NCI-H1048 (cell line): ENCODE measurements around the gene ZNF598.
"Not testable (repeated sequence)": the region's sequence is repeated elsewhere in the genome, so short reads cannot be mapped to it uniquely, and the experiment has no call there.

Experiments
- DNase-seq: peaks from one replicate; lab custom pipeline; 2025; lab: John Stamatoyannopoulos, UW

ZNF598 gene

DNA sequence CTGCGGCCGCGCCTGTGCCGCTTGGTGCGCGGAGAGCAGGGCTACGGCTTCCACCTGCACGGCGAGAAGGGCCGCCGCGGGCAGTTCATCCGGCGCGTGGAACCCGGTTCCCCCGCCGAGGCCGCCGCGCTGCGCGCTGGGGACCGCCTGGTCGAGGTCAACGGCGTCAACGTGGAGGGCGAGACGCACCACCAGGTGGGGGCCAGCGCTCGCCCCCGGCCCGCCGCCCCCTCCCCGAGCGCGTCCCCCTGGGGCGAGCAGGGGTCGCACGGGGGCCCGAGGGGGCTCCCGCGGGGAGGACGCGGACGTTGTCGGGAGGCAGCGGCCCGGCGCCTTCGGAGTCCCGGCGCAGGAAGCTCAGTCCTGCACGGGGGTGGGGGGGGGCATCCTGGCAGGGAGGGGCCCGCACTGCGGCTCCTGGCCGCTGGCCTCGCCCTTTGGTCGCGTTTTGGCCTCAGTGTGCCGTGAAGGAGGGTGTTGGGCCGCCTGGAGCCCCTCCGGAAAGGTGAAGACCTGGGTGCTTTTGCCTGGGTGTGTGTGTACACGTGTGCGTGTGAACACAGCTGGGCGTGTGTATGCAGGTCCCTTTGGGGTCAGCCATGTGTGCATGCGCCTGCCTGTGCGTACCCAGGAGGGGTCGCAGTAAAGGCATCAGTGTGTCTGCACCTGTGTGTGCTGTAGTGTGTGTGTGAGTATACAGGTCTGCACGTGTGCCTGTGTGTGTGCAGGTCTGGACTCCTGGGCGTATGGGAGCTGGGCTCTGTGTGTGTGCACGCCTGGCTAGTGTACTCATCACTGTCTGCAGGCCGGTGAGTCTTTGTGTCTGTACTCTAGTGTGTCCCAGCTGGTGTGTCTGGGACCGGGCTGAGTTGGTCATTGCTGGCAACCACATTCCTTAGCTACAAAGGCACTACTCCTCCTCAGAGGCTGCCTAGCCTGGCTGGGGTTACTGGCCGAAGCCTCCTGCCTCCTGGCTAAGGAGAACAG, 17.7 kb upstream of the ZNF598 start:
- no peak for DNase-seq

DNA sequence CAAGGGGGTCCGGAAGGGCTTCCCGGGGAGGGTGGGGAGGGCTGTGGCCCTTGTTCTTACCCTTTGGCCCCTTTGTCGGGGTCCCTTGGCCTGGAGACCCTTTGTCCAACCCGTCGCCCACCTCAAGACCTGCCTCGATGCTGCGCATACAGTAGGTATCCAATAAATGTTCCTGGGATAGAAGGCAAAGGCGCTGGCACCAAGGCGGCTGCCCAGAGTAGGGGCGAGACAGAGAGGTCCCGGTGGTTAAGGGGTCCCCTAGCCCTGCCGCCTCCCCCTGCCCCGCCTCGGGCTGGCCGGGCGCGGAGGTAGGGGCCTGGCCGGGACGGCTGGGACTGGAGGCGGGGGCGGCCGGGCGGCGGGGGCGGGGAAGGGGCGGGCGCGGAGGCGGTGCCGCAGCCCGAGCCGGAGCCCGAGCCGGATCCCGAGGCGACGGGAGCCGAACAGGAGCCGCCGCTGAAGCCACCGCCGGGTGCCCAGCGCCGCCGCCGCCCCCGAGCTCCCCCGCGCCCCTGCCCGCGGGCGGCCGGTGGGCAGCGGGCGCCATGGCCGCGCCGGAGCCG, 16.9 kb upstream of the ZNF598 start, which contains the start of gene NHERF2:
Gene NHERF2, plus strand, starts transcription at position 442 of the 563 bp plus-strand sequence. Its CDS starts 104 bp downstream, at position 546.
- DNase-seq, result no peak

DNA sequence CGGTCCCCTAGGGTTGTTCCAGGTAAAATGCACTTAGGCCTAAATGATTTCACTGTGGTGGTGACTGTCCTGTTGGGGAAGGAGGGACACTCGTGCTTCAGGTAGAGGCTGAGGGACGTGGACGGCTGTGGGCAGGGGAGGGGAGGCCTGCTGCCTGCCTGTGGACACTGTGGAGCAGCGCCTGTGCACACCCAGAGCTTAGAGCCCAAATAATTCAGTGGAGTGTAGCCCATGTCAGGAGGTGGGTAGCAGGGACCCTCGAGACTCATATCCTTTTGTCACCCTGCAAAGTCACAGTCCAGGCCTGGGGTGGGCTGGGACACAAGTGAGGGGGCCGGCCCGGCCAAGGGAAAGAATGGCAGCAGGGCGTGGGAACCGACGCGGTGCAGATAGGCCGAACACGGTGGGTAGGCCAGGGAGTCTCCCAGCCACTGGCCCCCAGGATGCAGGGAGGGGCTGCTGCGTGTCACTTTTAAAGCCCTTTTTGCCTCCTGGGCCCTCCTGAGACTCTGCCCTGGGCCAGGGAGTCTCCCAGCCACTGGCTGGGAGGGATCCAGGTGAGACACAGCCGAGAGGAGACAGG, 16.3 kb upstream of the ZNF598 start:
- DNase-seq, result no peak

DNA sequence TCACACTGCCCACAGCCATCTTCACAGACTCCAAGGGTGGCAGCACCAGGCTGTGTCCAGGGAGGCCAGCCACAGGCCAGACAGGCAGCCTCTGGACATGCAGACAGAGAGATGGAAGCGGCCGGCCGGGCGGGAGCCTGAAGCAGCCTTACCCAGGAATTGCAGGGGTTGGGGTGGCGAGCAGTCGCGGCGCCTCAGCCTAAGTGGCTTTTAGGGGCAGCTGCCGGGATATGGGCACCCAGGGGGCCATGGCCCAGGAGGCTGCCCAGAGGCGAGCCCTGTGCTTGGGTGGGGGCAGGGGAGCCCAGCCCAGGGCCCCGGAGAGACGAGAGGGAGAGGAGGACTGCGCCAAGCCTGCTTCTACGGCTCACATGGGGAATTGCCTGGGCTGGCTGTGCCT, 15.6 kb upstream of the ZNF598 start:
- DNase-seq, result no peak

DNA sequence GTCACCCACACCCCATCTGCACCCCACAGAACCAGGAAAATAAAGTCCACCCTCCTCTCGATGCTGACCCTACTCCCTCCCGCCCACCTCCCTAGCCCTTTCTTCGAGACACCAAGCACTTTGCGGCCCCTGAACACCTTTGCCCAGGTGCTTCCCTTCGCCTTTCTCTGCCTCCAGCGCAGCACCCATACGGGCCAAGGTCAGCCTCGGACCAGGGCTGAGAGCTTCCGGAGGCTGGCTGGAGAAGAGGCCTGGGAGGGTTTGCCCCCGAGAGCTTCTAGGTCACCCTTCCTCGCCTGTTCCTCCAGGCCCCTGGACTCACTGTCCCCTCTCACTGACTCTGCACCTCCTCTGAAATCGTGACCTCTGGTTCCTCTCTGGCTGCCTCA, 14.4 kb upstream of the ZNF598 start:
- no peak for DNase-seq

DNA sequence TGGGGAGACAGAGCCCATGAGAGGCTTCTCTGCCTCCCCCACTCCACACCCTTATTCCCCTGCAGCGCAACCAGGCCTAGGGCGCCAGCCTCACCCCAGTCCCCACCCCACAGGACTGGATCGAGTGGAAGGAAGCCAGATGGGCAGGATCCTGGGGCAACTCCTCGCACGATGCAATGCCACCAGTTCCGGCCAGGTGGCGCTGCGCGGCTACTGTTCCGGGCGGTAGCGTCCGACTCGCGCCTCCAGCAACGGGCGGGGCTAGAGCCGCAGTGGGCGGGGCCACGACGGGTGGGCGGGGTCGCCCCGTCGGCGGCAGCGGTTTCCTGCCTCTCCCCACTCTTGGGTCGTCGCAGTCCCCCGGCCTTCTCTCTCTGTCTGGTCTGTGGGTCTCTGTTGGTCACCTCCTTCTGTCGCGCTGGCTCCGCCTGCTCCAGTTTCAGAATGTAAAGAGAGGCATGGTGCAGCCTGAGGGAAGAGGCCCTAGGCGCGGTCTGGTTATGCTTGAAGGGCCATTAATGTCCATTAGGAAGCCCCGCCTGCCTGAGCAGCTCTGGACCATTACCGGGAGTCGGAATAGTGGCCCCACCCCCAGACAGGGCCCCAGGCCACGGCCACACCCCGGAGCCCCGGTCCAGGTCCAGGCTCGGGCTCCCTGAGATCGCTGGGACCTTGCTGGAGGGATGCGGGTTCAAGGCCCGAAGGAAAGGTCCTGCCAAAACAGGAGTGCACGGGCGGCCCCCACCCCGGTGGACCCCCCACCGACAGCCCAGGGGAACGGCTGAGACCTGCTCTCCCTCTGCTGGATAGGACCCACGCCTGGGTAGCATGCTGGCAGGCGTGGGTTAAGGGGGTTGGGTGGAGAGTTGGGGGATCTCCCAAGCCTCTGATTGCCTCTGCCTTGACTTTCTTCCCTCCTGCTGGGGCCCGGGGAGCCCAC, 13.7 kb upstream of the ZNF598 start:
- no peak for DNase-seq

DNA sequence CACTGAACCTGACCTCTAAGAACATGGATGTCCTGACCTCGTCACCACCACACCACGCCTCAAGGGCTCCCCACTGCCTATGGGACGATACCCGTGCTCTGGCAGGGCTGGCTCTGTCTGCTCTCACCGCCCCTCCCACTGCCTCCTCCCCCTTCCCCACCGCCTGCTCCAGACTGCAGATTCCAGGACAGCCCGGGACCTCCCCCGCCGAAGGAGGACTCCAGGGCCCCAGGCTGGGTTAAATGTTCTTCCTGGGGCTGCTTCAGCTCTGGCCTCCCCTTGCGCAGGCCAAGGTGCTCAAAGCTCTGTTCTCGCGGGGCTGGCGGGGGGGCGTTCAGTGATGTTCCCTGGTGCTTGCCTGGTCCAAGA, 13.1 kb upstream of the ZNF598 start:
- DNase-seq, result no peak

DNA sequence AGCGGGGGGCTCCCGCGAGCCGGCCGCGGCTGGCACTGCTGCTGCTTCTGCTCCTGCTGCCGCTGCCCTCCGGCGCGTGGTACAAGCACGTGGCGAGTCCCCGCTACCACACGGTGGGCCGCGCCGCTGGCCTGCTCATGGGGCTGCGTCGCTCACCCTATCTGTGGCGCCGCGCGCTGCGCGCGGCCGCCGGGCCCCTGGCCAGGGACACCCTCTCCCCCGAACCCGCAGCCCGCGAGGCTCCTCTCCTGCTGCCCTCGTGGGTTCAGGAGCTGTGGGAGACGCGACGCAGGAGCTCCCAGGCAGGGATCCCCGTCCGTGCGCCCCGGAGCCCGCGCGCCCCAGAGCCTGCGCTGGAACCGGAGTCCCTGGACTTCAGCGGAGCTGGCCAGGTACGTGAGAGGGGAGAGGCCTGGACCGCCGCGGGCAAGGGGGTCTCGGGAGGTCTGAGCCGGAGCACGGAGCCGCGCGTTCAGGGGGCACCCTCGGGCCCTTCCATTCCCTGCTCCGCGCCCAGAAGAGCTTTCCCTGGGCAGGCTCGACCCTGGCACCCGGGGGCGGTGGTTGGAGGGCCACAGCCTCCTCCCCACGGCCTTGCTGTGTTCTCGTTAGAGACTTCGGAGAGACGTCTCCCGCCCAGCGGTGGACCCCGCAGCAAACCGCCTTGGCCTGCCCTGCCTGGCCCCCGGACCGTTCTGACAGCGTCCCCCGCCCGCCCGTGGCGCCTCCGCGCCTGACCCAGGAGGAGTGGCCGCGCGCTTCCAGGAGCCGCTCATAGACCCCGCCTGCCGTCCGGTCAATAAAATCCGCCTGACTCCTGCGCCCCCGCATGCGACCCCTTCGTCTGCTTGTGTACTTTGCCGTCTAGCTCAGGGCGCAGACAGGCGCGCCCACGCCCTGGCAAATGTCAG, 10.6 kb upstream of the ZNF598 start:
- no peak for DNase-seq

DNA sequence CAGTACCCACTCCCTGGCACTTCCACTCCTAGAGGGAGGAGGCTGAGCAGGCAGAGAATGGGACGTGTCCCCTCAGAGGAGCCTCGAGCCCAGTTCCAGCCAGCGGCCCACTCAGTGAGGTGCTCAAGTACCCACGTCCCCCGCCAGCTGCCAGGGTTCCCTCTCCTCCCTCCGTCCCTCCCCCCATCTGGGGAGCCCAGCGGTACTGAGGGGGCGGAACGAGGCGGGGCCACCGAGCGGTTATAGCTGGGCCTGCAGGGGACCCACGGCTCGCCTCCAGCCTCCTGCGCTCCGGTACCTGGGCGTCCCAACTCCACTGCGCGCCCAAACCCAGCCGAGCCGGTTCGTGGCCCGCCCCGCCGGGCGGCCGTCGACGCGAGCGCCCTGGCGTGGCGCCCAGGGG, 9.9 kb upstream of the ZNF598 start, which contains the start of gene NPW:
Gene NPW, plus strand, starts transcription at position 268 of the 403 bp plus-strand sequence.
- no peak for DNase-seq

DNA sequence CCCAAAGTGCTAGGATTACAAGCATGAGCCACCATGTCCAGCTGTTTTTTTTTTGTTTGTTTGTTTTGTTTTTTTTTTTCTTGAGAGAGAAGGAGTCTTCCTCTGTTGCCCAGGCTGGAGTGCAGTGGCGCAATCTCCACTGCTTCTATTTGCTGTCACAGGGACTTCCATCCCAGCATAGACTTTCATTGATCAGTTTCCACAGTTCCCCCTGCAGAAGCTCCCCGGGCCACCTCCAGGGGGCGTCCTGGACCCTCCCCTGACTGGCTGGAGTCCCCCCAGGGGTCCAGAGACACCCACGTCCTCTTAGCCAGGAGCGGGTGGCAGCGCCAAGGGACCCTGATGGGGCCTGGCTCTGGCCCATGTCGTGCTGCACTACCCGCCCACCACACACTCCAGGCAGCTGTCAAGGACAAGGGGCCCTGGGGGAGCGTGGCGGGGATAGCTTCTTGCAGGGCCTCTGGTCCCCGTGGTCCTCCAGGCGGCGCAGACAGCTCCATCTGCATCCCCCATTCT, 6.8 kb upstream of the ZNF598 start:
- DNase-seq, result no peak

DNA sequence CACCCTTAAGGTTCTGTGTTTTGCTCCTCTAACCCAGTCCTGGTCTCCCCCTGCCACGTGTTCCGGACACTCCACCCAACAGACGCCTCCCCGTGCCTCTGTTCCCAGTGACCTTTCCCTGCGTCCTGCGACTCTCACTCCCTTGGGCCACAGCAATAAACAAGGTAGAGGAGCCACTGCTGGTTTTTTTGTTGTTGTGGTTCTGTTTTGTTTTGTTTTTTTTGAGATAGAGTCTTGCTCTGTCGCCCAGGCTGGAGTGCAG, 6.3 kb upstream of the ZNF598 start:
- no peak for DNase-seq

DNA sequence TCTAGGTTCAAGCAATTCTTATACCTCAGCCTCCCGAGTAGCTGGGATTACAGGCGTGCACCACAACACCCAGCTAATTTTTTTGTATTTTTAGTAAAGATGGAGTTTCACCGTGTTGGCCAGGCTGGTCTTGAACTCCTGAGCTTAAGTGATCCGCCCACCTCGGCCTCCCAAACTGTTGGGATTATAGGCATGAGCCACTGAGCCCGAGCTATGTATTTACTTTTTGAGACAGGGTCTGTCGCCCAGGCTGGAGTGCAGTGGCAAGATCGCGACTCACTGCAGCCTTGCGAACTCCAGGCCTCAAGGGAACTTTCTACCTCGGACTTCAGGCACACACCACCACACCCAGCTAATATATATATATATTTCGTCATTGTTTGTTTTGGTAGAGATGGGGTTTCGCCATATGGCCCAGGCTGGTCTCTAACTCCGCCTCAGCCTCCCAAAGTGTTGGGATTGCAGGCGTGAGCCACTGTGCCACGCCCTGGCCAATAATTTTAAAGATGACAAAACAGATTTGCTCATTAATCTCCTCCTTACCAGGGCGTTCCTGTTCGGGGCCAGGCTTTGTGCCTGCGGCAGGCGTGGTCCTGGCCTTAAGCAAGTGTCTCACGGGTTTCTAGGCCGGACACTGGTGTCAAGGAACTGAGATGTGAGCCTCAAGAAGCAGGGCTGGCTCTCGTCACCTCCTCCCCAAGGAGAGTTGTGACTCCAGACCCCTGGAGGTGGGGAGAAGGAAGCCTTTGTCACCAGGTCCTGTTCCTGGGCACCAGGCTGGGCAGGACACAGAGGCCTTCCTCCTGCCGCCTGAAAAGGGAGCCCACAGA, 5.7 kb upstream of the ZNF598 start:
- no peak for DNase-seq

DNA sequence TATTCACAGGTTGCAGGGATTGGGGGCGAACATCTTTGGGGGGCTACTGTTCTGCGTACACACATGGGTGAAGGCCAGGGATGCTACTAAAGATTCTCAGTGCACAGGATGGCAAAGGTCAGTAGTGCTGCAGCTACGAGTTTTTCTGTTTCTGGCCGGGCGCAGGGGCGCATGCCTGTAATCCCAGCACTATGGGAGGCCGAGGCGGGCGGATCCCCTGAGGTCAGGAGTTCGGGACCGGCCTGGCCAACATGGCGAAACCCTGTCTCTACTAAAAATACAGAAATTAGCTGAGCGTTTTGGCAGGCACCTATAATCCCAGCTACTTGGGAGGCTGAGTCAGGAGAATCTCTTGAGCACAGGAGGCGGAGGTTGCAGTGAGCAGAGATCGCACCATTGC, 3.9 kb upstream of the ZNF598 start:
- DNase-seq, result no peak

DNA sequence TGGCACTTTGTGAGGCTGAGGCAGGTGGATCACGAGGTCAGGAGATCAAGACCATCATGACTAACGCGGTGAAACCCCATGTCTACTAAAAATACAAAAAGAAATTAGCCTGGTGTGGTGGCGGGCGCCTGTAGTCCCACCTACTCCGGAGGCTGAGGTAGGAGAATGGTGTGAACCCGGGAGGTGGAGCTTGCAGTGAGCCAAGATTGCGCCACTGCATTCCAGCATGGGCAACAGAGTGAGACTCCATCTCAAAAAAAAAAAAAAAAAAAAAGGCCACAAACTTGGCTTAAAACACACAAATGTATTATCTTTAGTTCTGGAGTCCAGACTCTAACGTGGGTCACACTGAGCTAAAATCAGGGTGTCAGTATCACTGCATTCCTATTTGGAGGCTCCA, 2.1 kb upstream of the ZNF598 start:
- not testable (repeated sequence) for DNase-seq

DNA sequence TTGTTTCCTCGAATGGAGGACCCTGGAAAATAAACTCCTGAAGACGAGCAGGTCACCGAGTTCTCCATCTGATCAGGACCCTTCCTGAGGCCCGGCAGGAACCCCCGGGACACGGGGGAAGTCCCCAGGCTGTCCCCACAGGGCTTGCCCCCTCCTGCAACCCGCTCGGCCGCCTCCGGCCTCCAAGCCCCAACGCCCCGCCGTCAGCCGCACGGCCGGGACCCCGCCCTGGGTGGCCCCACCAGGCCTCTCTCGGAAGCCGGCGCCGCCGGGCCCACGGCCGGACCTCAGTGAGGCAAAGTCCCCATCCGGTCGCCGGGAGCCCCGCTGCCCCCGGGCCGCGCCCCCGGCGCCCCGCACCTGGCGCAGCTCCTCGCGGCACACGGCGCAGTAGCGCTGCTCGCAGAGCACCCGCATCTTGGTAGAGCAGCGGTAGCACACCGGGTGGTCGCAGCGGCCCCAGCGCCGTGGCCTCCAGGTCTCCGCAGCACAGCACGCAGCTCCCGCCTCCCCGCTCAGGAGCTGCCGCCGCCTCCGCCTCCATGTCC, 383 bp downstream of the ZNF598 start:
- DNase-seq, result no peak

DNA sequence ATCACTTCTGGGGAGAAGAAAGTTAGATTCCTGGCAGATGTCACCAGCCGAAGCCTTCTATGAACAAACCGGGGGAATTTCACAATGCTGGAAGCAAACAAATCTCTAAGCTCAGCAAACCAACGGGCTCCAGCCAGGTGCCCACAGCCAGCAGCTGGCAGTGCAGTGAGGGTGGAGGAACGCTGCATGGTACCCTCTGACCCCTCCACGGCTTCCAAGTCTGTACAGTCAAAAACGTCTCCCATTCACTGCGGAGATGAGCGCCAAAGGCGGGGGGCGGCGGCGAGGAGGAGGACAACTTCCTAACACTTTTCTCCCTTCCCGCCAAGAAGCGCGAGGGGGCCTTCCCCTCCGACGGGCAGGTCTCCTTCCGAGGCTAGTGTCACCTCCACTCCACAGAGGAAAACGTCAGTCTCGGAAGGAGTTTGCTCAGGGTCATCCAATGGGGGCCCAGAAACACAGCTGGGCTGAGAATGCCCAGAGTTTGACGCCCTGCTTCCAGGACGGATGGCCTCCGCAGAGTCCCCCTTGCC, 924 bp downstream of the ZNF598 start:
- DNase-seq, result no peak

DNA sequence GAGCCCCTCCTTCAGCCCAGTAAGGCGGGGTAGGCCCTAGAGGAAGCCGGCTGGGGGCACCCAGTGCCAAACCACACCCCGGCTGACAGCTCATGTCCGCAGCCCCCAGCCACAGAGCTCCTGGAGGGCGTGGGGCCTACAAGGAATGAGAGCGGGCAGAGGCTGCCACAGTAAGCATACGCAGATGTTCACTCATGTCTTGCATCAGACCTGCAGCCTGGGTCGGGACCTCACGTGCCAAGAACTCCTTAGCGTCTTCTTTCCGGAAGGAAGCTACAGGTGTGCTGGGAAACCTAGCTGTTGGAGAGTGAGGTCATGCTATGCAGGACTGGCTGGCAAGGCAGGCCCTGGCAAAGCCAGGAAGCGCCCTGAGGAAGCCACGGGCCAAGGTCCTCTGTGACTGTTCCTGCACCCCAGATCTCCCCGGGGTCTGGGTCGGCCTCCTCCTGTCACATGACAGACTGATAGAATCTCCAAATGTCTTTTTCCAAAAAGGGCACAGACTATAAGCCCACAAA, 1.6 kb downstream of the ZNF598 start:
- no peak for DNase-seq

DNA sequence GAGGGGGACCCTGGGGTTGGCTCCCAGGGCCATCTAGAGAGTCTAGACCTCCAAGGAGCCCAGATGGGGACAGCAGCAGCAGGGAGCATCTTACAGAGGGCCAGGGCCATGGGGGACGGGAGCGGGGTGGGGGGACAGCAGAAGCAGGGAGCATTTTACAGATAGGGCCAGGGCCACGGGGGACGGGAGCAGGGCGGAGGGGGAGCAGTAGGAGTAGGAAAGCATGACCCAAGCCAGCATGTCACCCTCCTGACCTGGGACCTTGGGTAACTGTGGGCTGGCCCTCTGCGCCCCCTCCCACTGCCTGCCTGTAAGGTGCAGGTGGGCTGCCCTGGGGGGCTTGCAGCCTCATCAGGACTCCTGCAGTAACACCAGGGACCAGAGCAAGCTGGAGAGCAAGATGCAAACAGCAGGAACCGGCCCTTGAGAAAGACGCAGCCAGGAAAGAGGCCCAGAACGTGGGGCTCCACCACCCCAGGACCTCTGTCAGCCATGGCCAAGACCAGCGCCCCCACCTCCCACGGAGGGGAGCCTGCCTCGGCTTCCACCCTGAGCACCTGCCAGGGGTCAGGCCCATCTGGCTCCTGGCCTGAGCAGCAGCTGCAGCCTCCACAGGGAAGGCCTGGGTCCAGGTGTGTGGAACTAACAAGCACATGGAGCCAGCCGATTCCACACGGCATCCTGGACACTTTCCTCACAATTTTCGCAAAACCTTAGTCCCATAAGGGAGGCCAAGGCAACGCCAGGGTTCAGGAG, 2.4 kb downstream of the ZNF598 start:
- DNase-seq, result no peak
